Prostate gland (tissue), 2 donors: ENCODE results near the gene ZNF200. TPM values are rescaled to one million over a fixed set of nuclear protein-coding genes. Genes with fewer than 3 reads are reported as not detected.

ENCODE experiments used
- DNase-seq: peaks from one replicate; pipeline ENCODE4 v3.0.0-alpha.2; 2019; ENCODE audit warnings: low spot score
- H3K27ac ChIP-seq, 2 donors: fragments of 200-600 bp; sonication (generic); 2 replicates each; pipeline ENCODE4 v1.5.1; 2017 to 2019
- H3K27me3 ChIP-seq: fragments of 200-600 bp; sonication (generic); replicated peaks from 2 replicates; pipeline ENCODE4 v1.5.1; 2019; ENCODE audit not compliant: insufficient read depth
- H3K36me3 ChIP-seq, 2 donors: fragments of 200-600 bp; sonication (generic); 1 replicate in 1 of 2; 2 replicates in 1 of 2; pipeline versions ENCODE4 v1.5.1 to v1.8.1; 2017 to 2019
- H3K4me1 ChIP-seq: fragments of 200-600 bp; sonication (generic); replicated peaks from 2 replicates; pipeline ENCODE4 v1.5.1; 2019
- H3K4me3 ChIP-seq, 2 donors: fragments of 200-600 bp; sonication (generic); 2 replicates each; pipeline ENCODE4 v1.5.1; 2017 to 2019
- H3K9me3 ChIP-seq: fragments of 200-600 bp; sonication (generic); 2 replicates; pipeline ENCODE4 v1.5.1; 2017
- CTCF ChIP-seq, 4 experiments: fragments of 200-600 bp in 2 of 4; fragments of 450-650 bp in 2 of 4; sonication (generic) in 2 of 4; IDR thresholded peaks; 1 replicate in 3 of 4; 2 replicates in 1 of 4; pipeline ENCODE4 v1.5.1; 2016 to 2019; ENCODE audit warnings: antibody characterized with exemption in 4 of 4, mild to moderate bottlenecking in 2 of 4, moderate library complexity in 2 of 4
- POLR2A ChIP-seq: fragments of 450-650 bp; IDR thresholded peaks from one replicate; pipeline ENCODE4 v1.6.1; 2016; ENCODE audit warnings: antibody characterized with exemption, mild to moderate bottlenecking
- POLR2AphosphoS5 ChIP-seq: sonication (generic); formaldehyde crosslinking; IDR thresholded peaks from one replicate; pipeline ENCODE4 v1.6.1; 2017; ENCODE audit warnings: antibody characterized with exemption
- WGBS: methylation state at CpG from one replicate; pipeline ENCODE4 v1.1.5; 2018; 5-methylcytosine and 5-hydroxymethylcytosine counted together
- intact Hi-C: fragments of 100-400 bp; cut with DNase I; formaldehyde crosslinking; loops from one replicate; pipeline ENCODE4 v1.14.2; 2022
- total RNA-seq, 2 donors: library from RNA; depleted of rRNA; stranded (reverse); fragments of >200 nt; gene quantifications; one replicate each; pipeline ENCODE4 v1.1.0, GENCODE V29; 2016

The ZNF200 gene
- total RNA-seq, 2 donors from 2014 or later, result 8.2 to 18.6 TPM

DNA sequence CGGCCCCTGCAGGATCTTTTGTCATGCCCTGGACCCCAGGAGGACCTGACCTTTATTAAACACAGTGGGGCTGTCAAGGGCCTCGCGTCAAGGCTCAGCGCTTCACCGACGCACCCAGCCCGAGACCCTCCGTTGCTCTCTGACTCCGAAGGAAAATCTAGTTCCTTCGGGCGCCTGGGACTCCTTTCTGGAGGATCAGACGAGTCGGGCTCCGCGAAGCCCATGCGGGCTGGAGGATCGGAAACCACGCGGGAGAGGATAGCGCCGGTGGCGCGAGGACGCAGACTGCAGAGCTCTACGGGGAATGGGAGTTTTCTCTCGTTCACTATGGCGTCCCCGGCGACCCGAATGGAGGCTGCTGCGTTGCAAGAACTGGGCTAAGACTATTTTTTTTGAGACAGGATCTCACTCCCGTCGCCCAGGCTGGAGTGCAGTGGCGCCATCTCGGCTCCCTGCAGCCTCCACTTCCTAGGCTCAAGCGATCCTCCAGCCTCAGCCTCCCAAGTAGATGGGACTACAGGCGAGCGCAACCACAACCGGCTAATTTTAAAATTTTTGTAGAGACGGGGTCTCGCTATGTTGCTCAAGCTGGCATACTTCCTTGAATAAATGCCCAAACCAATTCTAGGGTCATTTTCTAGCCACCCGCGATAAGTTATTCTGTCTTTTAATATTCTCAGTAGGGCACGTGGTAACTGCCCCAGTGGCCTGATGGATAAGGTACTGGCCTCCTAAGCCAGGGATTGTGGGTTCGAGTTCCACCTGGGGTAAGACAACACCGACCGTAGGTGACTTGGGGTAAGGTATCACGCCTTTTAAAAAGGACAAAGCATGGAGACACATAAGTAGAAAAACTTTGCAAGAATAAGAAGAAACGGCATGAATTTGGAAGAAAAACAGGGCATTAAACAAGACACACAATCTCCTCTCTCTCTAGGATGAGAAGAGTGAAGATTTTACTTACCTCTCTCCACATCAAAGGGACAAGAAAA, 41.4 kb downstream of the ZNF200 start:
- H3K4me3 ChIP-seq, result no peak overlapping the region
- no peak overlapping the region for H3K27ac ChIP-seq
- intact Hi-C loops, result no loop called here
- DNase-seq, result no peak
- TF ChIP-seq POLR2A, result no peak
- TF ChIP-seq CTCF (IDR thresholded peaks at IDR 0.05), result no peak
- TF ChIP-seq POLR2AphosphoS5, result no peak
- H3K36me3 ChIP-seq, result no peaks in the 10 kb centered on the region
- no peaks in the 10 kb centered on the region for H3K9me3 ChIP-seq
- 67% methylated on average over 49 of the region's 49 CpGs for WGBS
- peaks cover 37% of the 10 kb centered on the region for H3K27me3 ChIP-seq
- H3K4me1 ChIP-seq, result no peaks in the 10 kb centered on the region

GRCh38 chr16:3192476-3193019, 42.4 kb downstream of the ZNF200 start:
- H3K4me1 ChIP-seq, result no peaks in the 10 kb centered on the region
- 40% methylated on average over 36 of the region's 36 CpGs for WGBS

DNA sequence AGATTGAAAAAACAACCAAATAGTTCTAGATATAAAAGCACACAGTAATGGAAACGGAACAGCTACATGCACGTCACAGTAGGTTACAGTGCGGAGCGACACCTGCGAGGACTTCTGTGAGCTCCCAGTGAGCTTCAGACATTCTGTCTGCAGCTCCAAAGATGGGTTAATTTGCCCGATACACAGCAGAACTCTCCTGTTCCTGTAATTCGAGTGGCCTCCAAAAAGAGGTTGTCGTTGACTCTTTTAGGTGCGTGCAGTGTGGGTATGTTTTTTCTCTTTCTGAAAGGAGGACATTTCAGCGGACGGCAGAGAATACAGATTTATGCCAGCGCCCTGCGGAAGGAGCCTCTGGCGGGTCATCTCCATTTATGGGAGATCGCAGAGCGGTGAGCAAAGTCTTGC, 44.0 kb downstream of the ZNF200 start:
- intact Hi-C loops, result no loop called here
- H3K27ac ChIP-seq, result no peak overlapping the region
- H3K27me3 ChIP-seq, result peaks cover 49% of the 10 kb centered on the region
- no peak for DNase-seq
- H3K4me1 ChIP-seq, result no peaks in the 10 kb centered on the region
- no peak for TF ChIP-seq POLR2AphosphoS5
- no peak for TF ChIP-seq CTCF (IDR thresholded peaks at IDR 0.05)
- no peak for TF ChIP-seq POLR2A
- 10% methylated on average over 16 of the region's 16 CpGs for WGBS
- no peaks in the 10 kb centered on the region for H3K36me3 ChIP-seq
- no peaks in the 10 kb centered on the region for H3K9me3 ChIP-seq
- no peak overlapping the region for H3K4me3 ChIP-seq

More at GRCh38 chr16:3192476-3193019, 42.4 kb downstream of the ZNF200 start:
- Histone ChIP-seq H3K36me3 (no peaks in the 10 kb centered on the region), H3K27ac (no peak overlapping the region), H3K4me3 (no peak overlapping the region), H3K9me3 (no peaks in the 10 kb centered on the region), H3K27me3 (peaks cover 42% of the 10 kb centered on the region)
- DNase-seq, result no peak
- TF ChIP-seq POLR2A, result no peak
- no peak for TF ChIP-seq CTCF (IDR thresholded peaks at IDR 0.05)
- no peak for TF ChIP-seq POLR2AphosphoS5
- intact Hi-C loops, result no loop called here

GRCh38 chr16:3189869-3190268, 45.1 kb downstream of the ZNF200 start:
- Histone ChIP-seq H3K4me1 (no peaks in the 10 kb centered on the region), H3K27ac (no peak overlapping the region), H3K36me3 (no peaks in the 10 kb centered on the region), H3K9me3 (no peaks in the 10 kb centered on the region), H3K4me3 (no peak overlapping the region), H3K27me3 (peaks cover 49% of the 10 kb centered on the region)
- TF ChIP-seq POLR2A (no peak), POLR2AphosphoS5 (no peak), CTCF (IDR thresholded peaks at IDR 0.05) (no peak)
- 11% methylated on average over 11 of the region's 11 CpGs for WGBS
- intact Hi-C loops, result no loop called here
- DNase-seq, result no peak
